Retina (tissue), 1 donor: ENCODE results near the gene PSMG4.

ENCODE experiments used
- DNase-seq: peaks from one replicate; pipeline ENCODE4 v3.0.0-alpha.2; 2016

The PSMG4 gene

GRCh38 chr6:3277851-3278416, 19.2 kb downstream of the PSMG4 start:
- DNase-seq: no peak

- no peak for DNase-seq
Observed at GRCh38 chr6:3278691-3279090, 19.9 kb downstream of the PSMG4 start.

- no peak for DNase-seq
Observed at GRCh38 chr6:3280091-3280490, 21.3 kb downstream of the PSMG4 start.

GRCh38 chr6:3280866-3281465, 22.2 kb downstream of the PSMG4 start:
- DNase-seq: no peak

GRCh38 chr6:3281631-3282475, 23.1 kb downstream of the PSMG4 start:
- DNase-seq: peak; percentile 47

GRCh38 chr6:3282476-3283236, 23.9 kb downstream of the PSMG4 start:
- no peak for DNase-seq

GRCh38 chr6:3283241-3283640, 24.5 kb downstream of the PSMG4 start:
- DNase-seq: no peak

- DNase-seq: no peak
Observed at GRCh38 chr6:3283641-3284435, 25.1 kb downstream of the PSMG4 start.

GRCh38 chr6:3284436-3284876, 25.7 kb downstream of the PSMG4 start:
- DNase-seq: no peak

- DNase-seq: no peak
Observed at GRCh38 chr6:3285049-3285639, 26.4 kb downstream of the PSMG4 start.

- no peak for DNase-seq
Observed at GRCh38 chr6:3285732-3286131, 27.0 kb downstream of the PSMG4 start.

GRCh38 chr6:3286641-3287171, 28.0 kb downstream of the PSMG4 start:
- no peak for DNase-seq

GRCh38 chr6:3287308-3287707, 28.6 kb downstream of the PSMG4 start:
- DNase-seq: no peak

GRCh38 chr6:3287976-3288707, 29.4 kb downstream of the PSMG4 start:
- DNase-seq: no peak

GRCh38 chr6:3288711-3289663, 30.2 kb downstream of the PSMG4 start:
- DNase-seq: no peak

GRCh38 chr6:3289664-3290055, 30.9 kb downstream of the PSMG4 start:
- no peak for DNase-seq

- DNase-seq: no peak
Observed at GRCh38 chr6:3290149-3290930, 31.6 kb downstream of the PSMG4 start.

- DNase-seq: no peak
Observed at GRCh38 chr6:3290931-3291211, 32.1 kb downstream of the PSMG4 start.

- DNase-seq: no peak
Observed at GRCh38 chr6:3291346-3291745, 32.6 kb downstream of the PSMG4 start.
